HL-60 (cell line): ENCODE results near the gene CD82.

Source experiments
- DNase-seq, 2 experiments: peaks; one replicate each; pipeline ENCODE4 v3.0.0-alpha.2; 2010 to 2020; ENCODE audit warnings: low read depth in 1 of 2, low spot score in 1 of 2
- H3K27ac ChIP-seq: fragments of 250-450 bp; sonication (Bioruptor Pico); replicated peaks from 2 replicates; pipeline ENCODE4 v1.5.1; 2020; ENCODE audit warnings: mild to moderate bottlenecking, moderate library complexity
- H3K27me3 ChIP-seq: fragments of 250-450 bp; sonication (Bioruptor Pico); 2 replicates; pipeline ENCODE4 v1.5.1; 2021; ENCODE audit warnings: mild to moderate bottlenecking, moderate library complexity; ENCODE audit not compliant: insufficient read depth, poor library complexity, severe bottlenecking
- H3K4me3 ChIP-seq: replicated peaks from 2 replicates; pipeline ENCODE4 v1.5.1; 2011; ENCODE audit warnings: mild to moderate bottlenecking, control low read depth, low read length; ENCODE audit not compliant: insufficient read depth
- CTCF ChIP-seq: IDR thresholded peaks from one replicate; pipeline ENCODE4 v1.5.1; 2011; ENCODE audit warnings: low read length, control low read depth, inconsistent platforms; ENCODE audit not compliant: insufficient read depth
- GABPA ChIP-seq: IDR thresholded peaks from 2 replicates; pipeline ENCODE4 v1.6.1; 2012; ENCODE audit warnings: low read depth
- POLR2AphosphoS5 ChIP-seq: IDR thresholded peaks from 2 replicates; pipeline ENCODE4 v1.6.1; 2012; ENCODE audit warnings: low read depth
- SPI1 ChIP-seq: IDR thresholded peaks from 2 replicates; pipeline ENCODE4 v1.6.1; 2012; ENCODE audit warnings: low read depth, mild to moderate bottlenecking, borderline replicate concordance
- TF ChIP-seq, protein P1 (sequence below): IDR thresholded peaks from 2 replicates; pipeline ENCODE4 v1.6.1; 2012; ENCODE audit warnings: low read depth; ENCODE audit not compliant: insufficient replicate concordance

The CD82 gene

GRCh38 chr11:44575288-44575672 lies 9.8 kb downstream of the CD82 start:
- TF ChIP-seq SPI1: no peak
- TF ChIP-seq CTCF: no peak
- no peak for TF ChIP-seq POLR2AphosphoS5
- TF ChIP-seq GABPA: no peak
- TF ChIP-seq, protein P1, sequence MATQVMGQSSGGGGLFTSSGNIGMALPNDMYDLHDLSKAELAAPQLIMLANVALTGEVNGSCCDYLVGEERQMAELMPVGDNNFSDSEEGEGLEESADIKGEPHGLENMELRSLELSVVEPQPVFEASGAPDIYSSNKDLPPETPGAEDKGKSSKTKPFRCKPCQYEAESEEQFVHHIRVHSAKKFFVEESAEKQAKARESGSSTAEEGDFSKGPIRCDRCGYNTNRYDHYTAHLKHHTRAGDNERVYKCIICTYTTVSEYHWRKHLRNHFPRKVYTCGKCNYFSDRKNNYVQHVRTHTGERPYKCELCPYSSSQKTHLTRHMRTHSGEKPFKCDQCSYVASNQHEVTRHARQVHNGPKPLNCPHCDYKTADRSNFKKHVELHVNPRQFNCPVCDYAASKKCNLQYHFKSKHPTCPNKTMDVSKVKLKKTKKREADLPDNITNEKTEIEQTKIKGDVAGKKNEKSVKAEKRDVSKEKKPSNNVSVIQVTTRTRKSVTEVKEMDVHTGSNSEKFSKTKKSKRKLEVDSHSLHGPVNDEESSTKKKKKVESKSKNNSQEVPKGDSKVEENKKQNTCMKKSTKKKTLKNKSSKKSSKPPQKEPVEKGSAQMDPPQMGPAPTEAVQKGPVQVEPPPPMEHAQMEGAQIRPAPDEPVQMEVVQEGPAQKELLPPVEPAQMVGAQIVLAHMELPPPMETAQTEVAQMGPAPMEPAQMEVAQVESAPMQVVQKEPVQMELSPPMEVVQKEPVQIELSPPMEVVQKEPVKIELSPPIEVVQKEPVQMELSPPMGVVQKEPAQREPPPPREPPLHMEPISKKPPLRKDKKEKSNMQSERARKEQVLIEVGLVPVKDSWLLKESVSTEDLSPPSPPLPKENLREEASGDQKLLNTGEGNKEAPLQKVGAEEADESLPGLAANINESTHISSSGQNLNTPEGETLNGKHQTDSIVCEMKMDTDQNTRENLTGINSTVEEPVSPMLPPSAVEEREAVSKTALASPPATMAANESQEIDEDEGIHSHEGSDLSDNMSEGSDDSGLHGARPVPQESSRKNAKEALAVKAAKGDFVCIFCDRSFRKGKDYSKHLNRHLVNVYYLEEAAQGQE: no peak

DNA sequence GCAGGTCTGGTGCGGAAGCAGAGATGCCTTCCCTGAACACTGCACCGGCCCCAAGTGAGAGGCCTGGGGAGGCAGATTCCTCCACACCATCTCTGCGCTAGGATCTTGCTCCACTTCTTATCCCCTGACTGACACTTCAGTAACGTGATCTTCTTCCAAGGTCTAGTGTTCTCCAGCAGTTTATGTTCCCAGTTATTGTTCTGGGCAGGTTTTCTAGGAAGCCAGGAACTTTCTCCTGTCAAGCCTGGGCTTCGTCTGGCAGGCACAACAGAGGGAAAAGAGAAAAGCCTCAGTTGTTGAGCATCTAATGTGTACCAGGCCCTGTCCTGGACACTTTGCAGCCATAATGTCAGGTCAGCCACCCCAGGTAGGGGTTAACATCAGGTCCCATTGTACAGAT lies 10.5 kb downstream of the CD82 start:
- TF ChIP-seq CTCF (no peak), SPI1 (no peak), GABPA (no peak), POLR2AphosphoS5 (no peak)
- TF ChIP-seq, protein P1: no peak
- DNase-seq: no peak
- Histone ChIP-seq H3K27me3 (no peaks in the 10 kb centered on the region), H3K27ac (no peak overlapping the region), H3K4me3 (no peak overlapping the region)

More at GRCh38 chr11:44575288-44575672, 9.8 kb downstream of the CD82 start:
- DNase-seq: no peak
- Histone ChIP-seq H3K27me3 (no peaks in the 10 kb centered on the region), H3K4me3 (no peak overlapping the region), H3K27ac (peak overlapping the region; percentile 77)

- Histone ChIP-seq H3K4me3 (no peak overlapping the region), H3K27ac (peak overlapping the region; percentile 68), H3K27me3 (no peaks in the 10 kb centered on the region)
- no peak for TF ChIP-seq SPI1
- no peak for TF ChIP-seq POLR2AphosphoS5
- TF ChIP-seq, protein P1: no peak
- no peak for TF ChIP-seq GABPA
- TF ChIP-seq CTCF: no peak
- no peak for DNase-seq
These were observed 11.2 kb downstream of the CD82 start for GRCh38 chr11:44576656-44577055.
